Osteoblast (primary cell): Measurements from ENCODE around the gene FHL2. TPM values are rescaled to one million over a fixed set of nuclear protein-coding genes. Genes with fewer than 3 reads are reported as not detected.

ENCODE experiments used
- DNase-seq: peaks from one replicate; pipeline ENCODE4 v3.0.0; 2011; ENCODE audit warnings: low spot score, mixed read lengths; ENCODE audit not compliant: insufficient read length; ENCODE audit errors: missing footprints
- H2AFZ ChIP-seq: 2 replicates; pipeline ENCODE4 v1.6.0; 2011; ENCODE audit warnings: mild to moderate bottlenecking, low read length
- H3K27ac ChIP-seq: 2 replicates; pipeline ENCODE4 v1.5.1; 2011; ENCODE audit warnings: mild to moderate bottlenecking, low read depth, low read length, moderate library complexity
- H3K27me3 ChIP-seq: 2 replicates; pipeline ENCODE4 v1.6.0; 2012; ENCODE audit warnings: mild to moderate bottlenecking, control low read depth, inconsistent platforms, low read length, moderate library complexity; ENCODE audit not compliant: insufficient read depth
- H3K36me3 ChIP-seq: 2 replicates; pipeline ENCODE4 v1.5.1; 2011; ENCODE audit warnings: mild to moderate bottlenecking, low read length, control low read depth, moderate library complexity; ENCODE audit not compliant: insufficient read depth
- H3K4me1 ChIP-seq: 2 replicates; pipeline ENCODE4 v1.5.1; 2011; ENCODE audit warnings: mild to moderate bottlenecking, low read length, control low read depth, moderate library complexity; ENCODE audit not compliant: insufficient read depth
- H3K4me2 ChIP-seq: 2 replicates; pipeline ENCODE4 v1.6.0; 2011; ENCODE audit warnings: mild to moderate bottlenecking, low read length; ENCODE audit not compliant: insufficient read depth
- H3K4me3 ChIP-seq: fragments of 200-600 bp; sonication (generic); 3 replicates; pipeline ENCODE4 v1.5.1; 2012; ENCODE audit warnings: mild to moderate bottlenecking, low read length, inconsistent platforms; ENCODE audit not compliant: insufficient read depth
- H3K79me2 ChIP-seq: 2 replicates; pipeline ENCODE4 v1.6.0; 2012; ENCODE audit warnings: mild to moderate bottlenecking, low read length, control low read depth, inconsistent platforms; ENCODE audit not compliant: insufficient read depth
- H3K9me3 ChIP-seq: 2 replicates; pipeline ENCODE4 v1.5.1; 2011; ENCODE audit warnings: low read depth, low read length, control low read depth
- H4K20me1 ChIP-seq: 2 replicates; pipeline ENCODE4 v1.6.0; 2012; ENCODE audit warnings: mild to moderate bottlenecking, low read length, control low read depth; ENCODE audit not compliant: insufficient read depth
- total RNA-seq: library from RNA; depleted of rRNA; stranded (reverse); fragments of >200 nt; gene quantifications from 2 replicates; pipeline ENCODE4 v1.2.3, GENCODE V29; 2012
- TF ChIP-seq, protein P1 (sequence below): IDR thresholded peaks from 2 replicates; pipeline ENCODE4 v1.5.1; 2011; ENCODE audit warnings: mild to moderate bottlenecking, low read depth, low read length, moderate library complexity; ENCODE audit errors: extremely low read depth

The FHL2 gene
- total RNA-seq, 1 donor = 566 TPM

DNA sequence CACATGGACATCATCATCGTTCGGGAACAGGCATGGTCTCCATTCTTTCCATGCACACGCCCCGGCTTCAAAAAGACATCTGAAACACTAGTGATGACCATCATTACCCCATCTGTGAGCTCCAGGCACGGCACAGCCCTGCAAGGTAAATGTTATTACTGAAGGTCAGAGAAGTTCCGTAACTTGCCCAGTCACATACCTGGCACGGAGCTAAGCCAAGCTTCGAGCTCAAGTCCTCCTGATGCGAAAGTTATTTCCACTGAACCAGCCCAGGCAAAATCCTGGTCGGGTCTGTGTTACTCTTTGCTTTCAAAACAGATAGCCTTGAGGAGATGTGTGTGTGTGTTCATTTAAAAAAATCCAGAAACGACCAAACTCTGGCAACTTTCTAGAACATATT, 22.8 kb downstream of the FHL2 start:
- peaks cover 80% of the 10 kb centered on the region for H4K20me1 ChIP-seq
- peaks cover 96% of the 10 kb centered on the region for H3K4me1 ChIP-seq
- TF ChIP-seq, protein P1, sequence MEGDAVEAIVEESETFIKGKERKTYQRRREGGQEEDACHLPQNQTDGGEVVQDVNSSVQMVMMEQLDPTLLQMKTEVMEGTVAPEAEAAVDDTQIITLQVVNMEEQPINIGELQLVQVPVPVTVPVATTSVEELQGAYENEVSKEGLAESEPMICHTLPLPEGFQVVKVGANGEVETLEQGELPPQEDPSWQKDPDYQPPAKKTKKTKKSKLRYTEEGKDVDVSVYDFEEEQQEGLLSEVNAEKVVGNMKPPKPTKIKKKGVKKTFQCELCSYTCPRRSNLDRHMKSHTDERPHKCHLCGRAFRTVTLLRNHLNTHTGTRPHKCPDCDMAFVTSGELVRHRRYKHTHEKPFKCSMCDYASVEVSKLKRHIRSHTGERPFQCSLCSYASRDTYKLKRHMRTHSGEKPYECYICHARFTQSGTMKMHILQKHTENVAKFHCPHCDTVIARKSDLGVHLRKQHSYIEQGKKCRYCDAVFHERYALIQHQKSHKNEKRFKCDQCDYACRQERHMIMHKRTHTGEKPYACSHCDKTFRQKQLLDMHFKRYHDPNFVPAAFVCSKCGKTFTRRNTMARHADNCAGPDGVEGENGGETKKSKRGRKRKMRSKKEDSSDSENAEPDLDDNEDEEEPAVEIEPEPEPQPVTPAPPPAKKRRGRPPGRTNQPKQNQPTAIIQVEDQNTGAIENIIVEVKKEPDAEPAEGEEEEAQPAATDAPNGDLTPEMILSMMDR = no peak
- H3K9me3 ChIP-seq = no peaks in the 10 kb centered on the region
- H3K79me2 ChIP-seq = peaks cover 95% of the 10 kb centered on the region
- no peaks in the 10 kb centered on the region for H3K27me3 ChIP-seq
- no peak overlapping the region for H3K4me3 ChIP-seq
- peaks cover 98% of the 10 kb centered on the region for H3K36me3 ChIP-seq
- H3K27ac ChIP-seq = peak overlapping the region; percentile 90
- no peak for DNase-seq
- H2AFZ ChIP-seq = no peak overlapping the region
- H3K4me2 ChIP-seq = peak overlapping the region; percentile 5

DNA sequence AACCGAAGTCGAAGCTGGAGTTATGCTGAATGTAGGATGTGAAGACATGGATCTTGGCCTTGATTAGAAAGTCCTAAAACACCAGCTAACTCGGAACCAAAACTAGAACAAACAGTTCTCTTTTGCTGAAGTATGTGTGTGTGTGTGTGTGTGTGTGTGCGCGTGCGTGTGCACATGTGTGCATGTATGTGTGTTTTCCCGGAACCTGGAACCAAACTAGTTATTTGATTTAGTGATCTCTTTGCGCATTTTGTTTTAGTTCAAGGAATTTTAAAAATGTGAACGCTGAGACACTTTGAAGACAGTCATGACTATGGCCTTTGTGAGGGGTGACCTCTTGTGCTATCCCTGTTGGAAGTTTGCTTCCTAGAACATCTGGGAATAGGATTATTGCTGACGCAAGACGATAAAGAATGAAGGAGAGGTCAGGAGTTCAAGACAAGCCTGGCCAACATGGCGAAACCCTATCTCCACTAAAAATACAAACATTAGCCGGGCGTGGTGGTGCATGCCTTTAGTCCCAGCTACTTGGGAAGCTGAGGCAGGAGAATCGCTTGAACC, 23.8 kb downstream of the FHL2 start:
- H3K79me2 ChIP-seq = peaks cover 93% of the 10 kb centered on the region
- no peak overlapping the region for H2AFZ ChIP-seq
- H4K20me1 ChIP-seq = peaks cover 79% of the 10 kb centered on the region
- no peak for DNase-seq
- H3K4me3 ChIP-seq = no peak overlapping the region
- H3K4me2 ChIP-seq = peak overlapping the region; percentile 1
- peaks cover 98% of the 10 kb centered on the region for H3K36me3 ChIP-seq
- peak overlapping the region; percentile 90 for H3K27ac ChIP-seq
- H3K9me3 ChIP-seq = no peaks in the 10 kb centered on the region
- H3K4me1 ChIP-seq = peaks cover 95% of the 10 kb centered on the region
- no peaks in the 10 kb centered on the region for H3K27me3 ChIP-seq
- TF ChIP-seq, protein P1 = no peak

DNA sequence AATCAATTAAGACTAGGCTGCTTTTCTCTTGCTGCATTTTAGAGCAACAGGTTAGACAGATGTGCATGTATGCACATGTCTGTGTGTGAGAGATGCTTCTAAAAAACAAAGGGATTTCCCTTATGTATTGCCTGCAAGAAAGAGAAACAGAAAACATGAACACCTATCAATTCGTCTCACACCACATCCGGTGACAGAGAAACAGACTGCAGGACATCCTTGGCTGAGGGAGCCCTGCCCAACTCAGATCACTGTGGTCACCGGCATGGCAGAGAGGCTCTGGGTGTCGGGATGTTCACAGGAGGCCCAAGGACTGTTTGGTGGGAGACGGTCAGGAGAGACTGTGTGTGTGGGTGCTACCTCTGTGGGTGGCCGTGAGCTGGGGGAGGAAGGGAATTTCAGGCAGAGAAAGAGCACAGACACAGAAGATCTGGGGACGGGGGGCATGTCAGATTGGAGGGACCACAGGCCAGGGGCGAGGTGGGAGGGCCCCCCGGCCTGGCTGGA, 24.9 kb downstream of the FHL2 start:
- Histone ChIP-seq H3K4me3 (no peak overlapping the region), H3K36me3 (peaks cover 98% of the 10 kb centered on the region), H4K20me1 (peaks cover 82% of the 10 kb centered on the region), H3K4me2 (no peak overlapping the region), H3K27ac (peak overlapping the region; percentile 90), H3K79me2 (peaks cover 93% of the 10 kb centered on the region), H3K27me3 (no peaks in the 10 kb centered on the region), H2AFZ (no peak overlapping the region), H3K4me1 (peaks cover 94% of the 10 kb centered on the region), H3K9me3 (no peaks in the 10 kb centered on the region)
- TF ChIP-seq, protein P1 = no peak
- DNase-seq = no peak

DNA sequence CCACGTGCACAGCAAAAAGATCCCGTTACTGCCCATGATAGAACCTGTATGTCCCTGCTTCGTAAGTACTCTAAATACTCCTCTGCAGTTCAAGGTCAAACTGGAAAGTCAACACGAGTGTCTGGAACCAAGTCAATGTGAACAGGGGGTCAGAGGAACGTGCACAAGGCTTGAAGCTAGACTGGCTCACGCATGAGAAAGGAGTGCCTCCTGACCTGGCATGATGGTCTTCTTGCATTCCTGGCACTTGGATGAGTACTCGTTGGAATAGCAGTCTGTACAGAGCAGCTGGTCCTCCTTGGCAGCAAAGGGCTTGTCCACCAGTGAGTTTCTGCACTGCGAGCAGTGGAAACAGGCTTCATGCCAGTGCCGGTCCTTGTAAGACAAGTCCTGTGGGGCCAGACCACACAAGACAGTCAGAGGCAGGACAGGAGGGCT, 25.5 kb downstream of the FHL2 start:
- Histone ChIP-seq H3K27me3 (no peaks in the 10 kb centered on the region), H3K27ac (peak overlapping the region; percentile 90), H3K79me2 (peaks cover 93% of the 10 kb centered on the region), H2AFZ (no peak overlapping the region), H4K20me1 (peaks cover 82% of the 10 kb centered on the region), H3K9me3 (no peaks in the 10 kb centered on the region), H3K4me1 (peaks cover 94% of the 10 kb centered on the region), H3K36me3 (peaks cover 98% of the 10 kb centered on the region), H3K4me3 (no peak overlapping the region), H3K4me2 (no peak overlapping the region)
- TF ChIP-seq, protein P1 = no peak
- no peak for DNase-seq
